CD4-positive, alpha-beta T cell treated with Interleukin-17A for 4 hours (primary cell): ENCODE data around the gene SPAAR.
"Not testable (repeated sequence)": the region's sequence is repeated elsewhere in the genome, so short reads cannot be mapped to it uniquely, and the experiment has no call there.

Source experiments
- DNase-seq: peaks from one replicate; pipeline ENCODE4 v3.0.0-alpha.2; 2020; ENCODE audit warnings: mixed read lengths

Gene SPAAR

DNA sequence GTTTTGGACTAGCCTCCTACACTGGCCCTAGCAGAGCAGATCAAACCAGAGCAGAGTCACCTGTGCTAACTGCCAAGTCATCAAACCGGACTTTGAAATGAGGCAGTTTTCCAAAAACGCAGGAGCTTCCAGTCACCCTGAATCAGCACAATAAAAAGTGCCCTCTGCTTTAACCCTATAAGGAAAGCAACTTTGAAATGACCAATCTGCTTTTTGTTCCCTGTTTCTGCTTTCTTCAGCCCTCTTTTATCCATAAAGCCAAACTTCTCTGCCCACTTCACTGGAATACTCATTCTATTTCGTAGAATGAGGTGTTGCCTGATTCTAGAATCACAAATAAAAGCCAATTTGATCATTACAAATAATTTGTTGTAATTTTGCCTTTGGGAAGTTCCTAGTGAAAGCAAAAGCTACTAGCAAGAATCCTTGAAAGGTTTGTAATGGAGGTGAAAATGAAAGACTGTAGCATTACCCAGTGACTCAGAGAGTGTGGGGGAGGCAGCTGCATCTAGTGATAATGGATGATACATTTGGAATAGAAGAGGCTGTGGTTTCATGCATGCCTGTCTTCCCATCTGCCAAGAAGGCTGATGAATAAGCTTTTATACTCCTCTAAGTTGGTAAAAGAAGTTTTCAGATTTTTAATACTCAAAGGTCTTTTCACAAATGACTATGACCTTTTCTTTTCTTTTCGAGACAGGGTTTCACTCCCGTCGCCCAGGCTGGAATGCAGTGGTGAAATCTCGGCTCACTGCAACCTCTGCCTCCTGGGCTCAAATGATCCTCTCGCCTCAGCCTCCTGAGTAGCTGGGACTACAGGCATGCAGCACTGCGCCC lies 14.9 kb downstream of the SPAAR start:
- no peak for DNase-seq

DNA sequence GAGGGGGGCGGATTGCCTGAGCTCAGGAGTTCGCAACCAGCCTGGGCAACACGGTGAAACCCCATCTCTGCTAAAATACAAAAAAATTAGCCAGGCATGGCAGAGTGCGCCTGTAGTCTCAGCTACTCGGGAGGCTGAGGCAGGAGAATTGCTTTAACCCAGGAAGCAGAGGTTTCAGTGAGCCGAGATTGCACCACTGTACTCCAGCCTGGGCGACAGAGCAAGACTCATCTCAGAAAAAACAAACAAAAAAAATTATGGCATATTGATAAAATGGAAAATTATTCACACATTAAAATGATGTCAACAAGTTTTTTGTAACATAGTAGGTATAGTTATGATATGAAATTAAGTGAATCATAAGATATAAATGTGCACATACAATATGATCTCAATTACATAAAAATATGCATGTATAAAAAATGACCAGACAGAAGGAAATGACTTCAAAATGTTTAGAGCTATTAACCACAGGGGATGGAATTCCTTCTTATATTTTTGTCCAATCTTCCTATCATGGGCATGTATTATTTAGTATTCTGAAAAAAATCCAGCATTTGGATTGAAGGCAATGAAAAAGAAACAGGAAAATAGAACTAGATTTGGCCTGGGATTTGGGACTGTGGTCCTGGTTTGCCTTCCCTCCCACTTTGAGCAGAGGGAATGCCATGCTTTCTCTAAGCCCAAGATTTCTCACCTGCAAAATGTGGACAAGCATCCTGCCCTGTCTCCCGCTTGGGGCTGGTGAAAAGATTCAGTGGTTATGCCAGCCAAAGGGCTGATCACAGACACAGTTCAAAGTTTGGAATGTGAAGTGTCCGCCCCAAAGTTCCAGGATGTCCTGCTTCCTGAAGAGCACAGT lies 19.5 kb downstream of the SPAAR start:
- DNase-seq = no peak

DNA sequence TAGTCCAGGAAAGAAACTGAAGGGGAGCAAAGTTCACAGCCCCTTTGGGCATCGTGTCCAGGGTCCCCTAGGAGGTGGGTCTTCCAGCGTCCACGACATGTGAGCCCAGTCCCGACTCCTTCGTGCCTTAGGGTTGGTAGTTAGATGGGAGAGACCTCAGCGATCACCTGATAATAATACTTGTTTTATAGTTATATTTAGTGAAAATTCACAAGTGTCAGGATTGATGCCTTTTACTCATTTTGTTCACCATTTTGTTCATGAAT lies 20.1 kb downstream of the SPAAR start:
- DNase-seq = no peak

GRCh38 chr9:35930521-35930920 lies 21.2 kb downstream of the SPAAR start:
- DNase-seq = no peak

DNA sequence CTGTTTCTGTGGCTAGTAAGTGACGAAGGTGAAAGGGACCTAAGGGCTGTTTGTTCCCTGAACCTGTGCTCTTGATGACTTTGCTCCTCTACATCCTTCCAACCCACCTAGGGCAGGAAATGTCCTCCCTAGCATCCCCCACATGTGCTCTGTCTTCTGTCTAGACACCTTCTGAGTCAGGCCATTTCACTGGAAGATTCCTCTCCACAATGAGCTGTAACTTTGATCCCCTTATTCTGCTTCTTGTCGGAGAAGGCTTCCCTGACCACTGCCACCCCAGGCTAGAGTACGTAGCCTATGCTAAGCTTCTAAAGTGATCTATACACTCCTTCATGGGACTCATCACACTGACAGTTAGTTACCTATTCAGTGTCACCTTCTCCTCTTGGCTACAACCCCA lies 21.7 kb downstream of the SPAAR start:
- DNase-seq = no peak

DNA sequence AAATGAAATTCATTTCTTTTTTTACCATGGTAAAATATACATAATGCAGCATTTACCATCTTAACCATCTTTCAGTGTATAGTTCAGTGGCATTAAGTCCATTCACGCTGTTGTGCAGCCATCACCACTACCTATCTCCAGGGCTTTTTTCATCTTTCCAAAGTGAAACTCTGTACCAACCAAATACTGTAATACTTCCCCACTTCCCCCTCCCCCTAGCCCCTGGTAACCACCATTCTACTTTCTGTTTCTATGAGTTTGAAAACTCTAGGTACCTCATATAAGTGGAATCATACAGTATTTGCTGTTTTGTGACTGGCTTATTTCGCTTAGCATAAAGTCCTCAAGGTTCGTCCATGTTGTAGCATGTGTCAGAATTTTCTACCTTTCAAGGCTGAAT lies 23.4 kb downstream of the SPAAR start:
- peak; percentile 27 for DNase-seq

- no peak for DNase-seq
Measured at GRCh38 chr9:35933550-35934067, 24.3 kb downstream of the SPAAR start.

DNA sequence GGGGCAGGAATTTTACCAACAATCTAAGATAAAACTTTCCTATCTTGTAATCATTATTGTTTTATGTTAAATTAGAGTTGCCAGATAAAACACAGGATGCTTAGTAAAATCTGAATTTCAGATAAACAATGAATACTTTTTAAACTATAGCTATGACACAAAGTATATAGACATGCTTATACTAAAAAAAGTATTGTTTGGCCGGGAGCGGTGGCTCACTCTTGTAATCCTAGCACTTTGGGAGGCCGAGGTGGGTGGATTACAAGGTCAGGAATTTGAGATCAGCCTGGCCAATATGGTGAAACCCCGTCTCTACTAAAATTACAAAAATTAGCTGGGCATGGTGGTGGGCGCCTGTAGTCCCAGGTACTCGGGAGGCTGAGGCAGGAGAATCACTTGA lies 24.8 kb downstream of the SPAAR start:
- DNase-seq = not testable (repeated sequence)

GRCh38 chr9:35935261-35935660 lies 26.0 kb downstream of the SPAAR start:
- DNase-seq = no peak

DNA sequence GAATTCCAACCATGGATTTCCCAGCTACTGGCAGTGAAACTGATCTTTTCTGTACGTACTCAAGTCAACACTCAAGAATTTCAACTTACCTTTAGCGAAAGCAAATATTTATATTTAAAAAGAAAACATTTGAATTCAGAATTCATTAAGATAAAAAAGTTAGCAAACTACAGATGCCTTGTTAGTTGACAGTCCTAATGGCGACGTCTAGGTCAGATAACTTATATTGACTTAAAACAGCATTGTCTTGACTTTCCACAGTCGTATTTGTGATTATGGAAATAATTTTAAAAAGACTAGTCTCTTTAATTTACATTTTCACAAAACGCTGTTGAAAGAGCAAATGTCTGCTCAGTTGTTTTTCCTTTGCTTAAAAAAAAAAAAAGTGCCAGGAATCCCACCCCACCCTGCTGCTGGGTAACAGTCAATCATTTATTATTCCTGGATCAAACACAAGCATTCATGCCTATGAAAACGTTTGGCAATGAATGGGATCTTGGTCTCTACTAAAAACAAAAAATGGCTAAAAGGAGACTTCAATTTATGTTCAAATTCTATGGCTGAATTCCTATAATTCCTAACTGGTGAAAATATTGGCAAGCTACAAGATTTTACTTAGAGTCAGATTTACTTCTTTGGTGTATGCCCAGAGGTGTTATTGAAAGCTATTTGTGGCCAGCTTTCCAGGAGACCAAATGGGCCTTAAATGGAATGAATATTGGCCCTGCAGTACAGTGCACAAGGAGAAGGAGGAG lies 26.6 kb downstream of the SPAAR start:
- DNase-seq = no peak

DNA sequence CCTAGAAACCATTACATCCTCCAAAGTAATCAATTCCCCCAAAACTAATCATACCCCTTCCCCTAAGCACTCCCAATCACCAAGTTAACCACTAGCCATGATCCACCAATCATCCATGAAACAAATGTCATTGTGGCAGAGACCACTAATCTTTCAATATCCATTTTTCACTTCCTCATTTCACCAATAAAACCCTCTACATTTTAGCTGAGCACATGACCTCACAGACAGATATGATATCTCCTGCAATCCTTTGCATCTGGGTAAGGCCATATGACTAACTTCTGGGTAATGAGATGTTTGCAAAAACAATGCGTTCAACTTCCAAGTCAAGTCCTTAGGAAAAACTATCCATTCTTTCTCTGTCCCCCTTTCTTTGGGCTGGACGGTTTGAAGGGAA lies 27.9 kb downstream of the SPAAR start:
- no peak for DNase-seq

GRCh38 chr9:35938474-35939356 lies 29.4 kb downstream of the SPAAR start:
- peak; percentile 16 for DNase-seq

DNA sequence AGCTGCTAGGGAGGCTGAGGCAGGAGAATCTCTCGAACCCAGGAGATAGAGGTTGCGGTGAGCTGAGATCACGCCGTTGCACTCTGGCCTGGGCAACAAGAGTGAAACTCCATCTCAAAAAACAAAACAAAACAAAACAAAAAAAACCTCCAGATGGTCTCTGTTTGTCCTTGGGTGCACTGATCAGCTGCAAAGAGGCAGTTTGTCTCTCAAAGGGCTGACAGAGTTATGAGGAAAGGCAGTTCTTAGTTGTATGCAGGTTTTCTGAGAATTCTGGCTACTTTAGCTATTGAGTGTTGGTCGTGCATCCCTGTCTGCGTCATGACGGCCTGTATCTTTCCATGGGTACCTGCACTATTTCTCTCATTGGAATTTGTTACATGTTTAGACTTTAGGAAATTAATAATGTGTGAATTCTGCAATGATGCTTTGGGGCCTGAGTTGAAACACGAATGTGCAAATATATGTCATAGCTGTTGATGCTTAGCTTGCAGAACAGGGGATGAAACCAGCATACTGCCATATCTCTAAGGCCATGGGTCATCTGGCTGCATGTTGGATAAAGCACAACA lies 30.5 kb downstream of the SPAAR start:
- DNase-seq = no peak

- peak; percentile 67 for DNase-seq
Measured at GRCh38 chr9:35940458-35941407, 31.4 kb downstream of the SPAAR start.

DNA sequence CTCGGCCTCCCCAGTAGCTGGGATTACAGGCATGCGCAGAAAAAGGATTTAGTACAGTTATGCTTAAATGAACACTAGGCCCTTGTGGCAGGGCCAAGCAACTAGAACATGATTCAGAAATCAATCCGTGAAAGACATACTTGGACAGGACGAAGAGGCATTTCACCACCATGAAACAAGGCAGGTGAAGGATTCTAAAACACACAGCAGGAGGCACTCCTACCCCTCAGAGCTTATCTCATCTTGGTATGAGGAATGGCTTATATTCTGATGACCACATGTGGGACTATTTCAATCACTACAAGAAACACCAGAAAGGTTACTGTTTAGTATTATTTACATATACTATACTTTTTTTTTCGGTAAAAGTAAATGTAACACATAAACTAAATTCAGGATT lies 33.0 kb downstream of the SPAAR start:
- DNase-seq = no peak

GRCh38 chr9:35944173-35944572 lies 34.9 kb downstream of the SPAAR start:
- DNase-seq = no peak

DNA sequence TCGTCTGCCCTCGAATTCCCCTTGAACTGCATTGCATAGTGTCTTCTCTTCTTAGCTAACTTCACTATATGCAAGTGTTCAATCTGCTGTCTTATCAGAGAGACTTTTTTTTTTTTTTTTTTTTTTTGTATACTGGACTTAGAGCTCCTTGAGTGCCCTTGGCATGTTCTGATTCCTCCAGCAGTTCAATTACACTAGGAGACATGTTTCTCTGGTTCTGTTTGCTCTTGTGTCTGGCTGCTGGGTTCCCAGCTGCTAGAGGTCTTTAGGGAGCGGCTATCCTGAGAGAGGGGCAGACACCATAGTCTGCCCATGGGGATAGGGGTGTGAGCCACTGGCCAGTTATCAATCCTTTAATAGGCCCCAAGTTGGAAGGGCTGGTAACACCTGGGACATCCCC lies 35.6 kb downstream of the SPAAR start:
- no peak for DNase-seq

DNA sequence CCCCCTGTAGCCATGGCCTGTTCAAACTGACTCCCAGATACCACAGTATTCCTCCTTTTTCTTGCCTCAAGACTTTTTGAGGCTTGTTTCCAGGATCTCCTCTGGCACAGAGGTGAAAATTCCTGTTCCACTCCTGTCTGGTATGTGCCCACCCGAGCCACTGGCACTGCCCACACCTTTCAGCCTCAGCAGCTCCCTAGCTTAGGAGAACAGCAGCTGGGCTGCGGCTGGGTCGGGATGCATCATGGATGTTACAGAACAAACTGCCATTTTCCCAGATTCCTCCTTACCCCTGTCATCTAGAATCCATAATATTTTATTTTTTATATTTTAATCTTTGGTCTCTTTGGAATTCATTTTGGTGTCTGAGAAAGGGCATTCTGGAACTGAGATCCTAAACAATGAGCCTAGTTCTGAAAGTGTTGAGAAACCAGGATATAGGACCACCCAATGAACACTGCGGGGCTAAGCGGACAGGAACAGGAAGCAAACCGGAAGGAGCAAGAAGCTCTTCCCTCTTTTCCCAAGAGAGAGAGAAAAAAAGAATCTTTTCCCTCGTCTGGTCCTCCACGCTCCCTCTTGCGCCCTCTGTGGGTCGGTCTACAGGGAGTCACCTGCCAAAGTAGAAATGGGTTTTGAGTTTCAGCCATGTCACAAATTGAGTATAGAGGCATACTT lies 36.2 kb downstream of the SPAAR start:
- DNase-seq = peak; percentile 82

DNA sequence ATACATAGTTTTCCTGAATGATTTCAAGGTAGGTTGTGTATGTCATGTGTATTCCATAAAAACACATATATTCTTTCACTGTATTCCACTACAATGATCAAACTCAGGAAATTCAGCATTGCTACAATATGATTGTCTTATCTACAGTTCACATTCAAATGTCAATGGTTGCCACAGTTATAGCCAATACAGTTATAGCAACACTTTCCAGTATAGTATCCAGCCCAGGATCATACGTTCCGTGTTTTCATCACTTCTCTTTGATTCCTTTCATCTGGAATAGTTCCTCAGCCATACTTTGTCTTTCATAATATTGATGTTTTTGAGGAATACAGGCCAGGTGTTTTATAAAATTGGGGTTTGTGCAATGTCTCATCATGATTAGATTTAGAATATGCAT lies 39.2 kb downstream of the SPAAR start:
- DNase-seq = no peak

- no peak for DNase-seq
Measured at GRCh38 chr9:35948901-35949318, 39.6 kb downstream of the SPAAR start.
